ENCODE results near the gene IKBIP.
"Not testable (repeated sequence)": the region's sequence is repeated elsewhere in the genome, so short reads cannot be mapped to it uniquely, and the experiment has no call there.

Gene IKBIP

GRCh38 chr12:98578392-98578791, 66.2 kb downstream of the IKBIP start:
- no peak for DNase-seq (ENCODE audit: extremely low read depth in 1 of 2, low read depth in 1 of 2)

DNA sequence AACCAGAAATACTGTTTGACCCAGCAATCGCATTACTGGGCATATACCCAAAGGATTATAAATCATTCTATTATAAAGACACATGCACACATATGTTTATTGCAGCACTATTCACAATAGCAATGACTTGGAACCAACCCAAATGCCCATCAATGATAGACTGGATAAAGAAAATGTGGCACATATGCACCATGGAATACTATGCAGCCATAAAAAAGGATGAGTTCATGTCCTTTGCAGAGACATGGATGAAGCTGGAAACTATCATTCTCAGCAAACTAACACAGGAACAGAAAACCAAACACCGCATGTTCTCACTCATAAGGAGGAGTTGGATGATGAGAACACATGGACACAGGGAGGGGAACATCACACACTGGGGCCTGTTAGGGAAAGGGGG, 67.8 kb downstream of the IKBIP start:
- not testable (repeated sequence) for DNase-seq (ENCODE audit: extremely low read depth in 1 of 2, low read depth in 1 of 2)

DNA sequence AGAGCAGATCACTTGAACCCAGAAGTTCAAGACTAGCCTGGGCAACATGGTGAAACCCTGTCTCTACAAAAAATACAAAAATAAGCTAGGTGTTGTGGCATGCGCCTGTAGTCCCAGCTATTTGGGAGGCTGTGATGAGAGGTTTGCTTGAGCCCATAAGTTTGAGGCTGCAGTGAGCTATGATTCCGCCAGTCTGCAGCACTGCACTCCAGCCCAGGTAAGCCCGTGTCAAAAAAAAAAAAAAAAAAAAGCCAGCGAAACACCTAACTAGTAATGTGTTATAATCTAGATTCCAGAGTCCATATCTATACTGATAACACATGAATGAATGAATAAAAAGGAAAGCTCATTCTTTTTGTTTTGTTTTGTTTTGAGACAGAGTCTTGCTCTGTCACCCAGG, 69.6 kb downstream of the IKBIP start:
- no peak for DNase-seq (ENCODE audit: extremely low read depth in 1 of 2, low read depth in 1 of 2)

Data from stimulated activated CD8-positive, alpha-beta memory T cell treated with anti-CD3 and anti-CD28 coated beads, Interleukin-7, amount 100 ng/mL, for 48 hours (primary cell).